Heart right ventricle (tissue), 16 donors: ENCODE measurements around the gene ARID5B. TPM values are rescaled to one million over a fixed set of nuclear protein-coding genes. Genes with fewer than 3 reads are reported as not detected.
A peak's percentile ranks its signal among the peaks of the same experiment; 100 is the strongest.

ENCODE experiments used
- ATAC-seq, 8 donors: fragments of 200-7000 bp; cut with Tn5 transposase; one replicate each; pipeline ENCODE4 v1.9.1; 2020; ENCODE audit warnings: mild to moderate bottlenecking in 8 of 8, moderate library complexity in 8 of 8, moderate number of reproducible peaks in 1 of 8
- DNase-seq, 2 donors: peaks; one replicate each; pipeline ENCODE4 v3.0.0-alpha.2; 2020
- H3K27ac ChIP-seq, 10 donors: fragments of 200-600 bp; sonication (generic) in 2 of 10; one replicate each; pipeline versions ENCODE4 v1.5.0 to v1.8.0; 2020 to 2022; ENCODE audit warnings: mild to moderate bottlenecking in 3 of 10
- H3K27me3 ChIP-seq, 7 donors: fragments of 200-600 bp; one replicate each; pipeline ENCODE4 v1.8.0; 2021 to 2022; ENCODE audit warnings: mild to moderate bottlenecking in 2 of 7
- H3K36me3 ChIP-seq, 9 donors: fragments of 200-600 bp; sonication (generic) in 1 of 9; one replicate each; pipeline versions ENCODE4 v1.5.0 to v1.8.0; 2020 to 2022; ENCODE audit warnings: mild to moderate bottlenecking in 2 of 9
- H3K4me1 ChIP-seq, 9 donors: fragments of 200-600 bp; sonication (generic) in 1 of 9; one replicate each; pipeline versions ENCODE4 v1.5.0 to v1.8.0; 2020 to 2022; ENCODE audit warnings: mild to moderate bottlenecking in 4 of 9
- H3K4me3 ChIP-seq, 10 donors: fragments of 200-600 bp; sonication (generic) in 2 of 10; one replicate each; pipeline versions ENCODE4 v1.5.0 to v1.8.0; 2020 to 2022; ENCODE audit warnings: mild to moderate bottlenecking in 7 of 10, moderate library complexity in 2 of 10
- H3K9me3 ChIP-seq, 11 donors: fragments of 200-600 bp in 10 of 11; sonication (generic) in 2 of 11; one replicate each; pipeline versions ENCODE4 v1.5.0 to v1.8.0; 2013 to 2022; ENCODE audit warnings: mild to moderate bottlenecking in 2 of 11, control low read depth in 1 of 11, moderate library complexity in 1 of 11
- CTCF ChIP-seq, 9 donors: fragments of 200-600 bp; sonication (generic) in 2 of 9; IDR thresholded peaks; one replicate each; pipeline versions ENCODE4 v1.5.0 to v1.8.0; 2021 to 2022; ENCODE audit warnings: antibody characterized with exemption in 9 of 9, mild to moderate bottlenecking in 5 of 9, moderate library complexity in 1 of 9
- WGBS, 2 donors: extraction: QIAGEN DNeasy Blood & Tissue Kit; methylation state at CpG; one replicate each; pipeline ENCODE4 v1.1.7; 2013; ENCODE audit warnings: inconsistent platforms in 1 of 2; 5-methylcytosine and 5-hydroxymethylcytosine counted together
- intact Hi-C, 10 donors: fragments of 100-400 bp; cut with DNase I; formaldehyde crosslinking; loops; one replicate each; pipeline versions ENCODE4 v1.11.1 to v1.14.2; 2022
- polyA plus RNA-seq, 2 donors: library from polyadenylated mRNA; stranded (reverse); fragments of 200-250 nt; gene quantifications; one replicate each; pipeline ENCODE4 v1.2.3, GENCODE V29; 2013
- total RNA-seq, 10 donors: library from RNA; stranded (reverse); fragmentation: NEBNext Ultra II Directional in 3 of 10; extraction: Animal tissue kit (Norgen Biotek cat#: 25700) in 3 of 10; gene quantifications; one replicate each; pipeline versions ENCODE4 v1.2.1 to v1.2.4, GENCODE V29; 2021 to 2023
- donor health status: Arrhythmogenic right ventricular cardiomyopathy.
- donor health status: ischemic (EF 13 %, LVEDD 7.1; RV severe dilation, severe dysfunction).
- donor health status: healthy with polysubstance abuse.
- donor health status: DM: no; HTN: yes; CAD: no.
- donor health status: DM: no; HTN: no; CAD: no.
- donor health status: ischemic (EF 25% LVEDD 6.9; RV normal size, moderate dysfunction).
- donor health status: ischemic (EF 25% LVEDD 5.7; RV mildly dilated, moderate dysfunction).
- donor health status: healthy.
- donor health status: DM: yes; HTN: yes; CAD: no.
- donor health status: Ischemic cardiomyopathy.
- donor health status: ischemic (EF 35%, LVEDD 5.7; RV mildly dilated, moderate dysfunction).
- donor health status: nonischemic (EF 11% LVEDD 7.7; RV severe dilation, severe dysfunction).
- donor health status: DM: yes; HTN: yes; CAD: no.
- donor health status: PGD.
- donor health status: ischemic (EF 29% LVEDD 5.4; RV normal size, mild dysfunction).
- donor health status: nonischemic (EF 23%, LVEDD 6.1; RV moderate dilation, normal function).

Gene ARID5B
- total and polyA plus RNA-seq, 12 donors, result 5.3 to 108 (median 25.5) TPM

DNA sequence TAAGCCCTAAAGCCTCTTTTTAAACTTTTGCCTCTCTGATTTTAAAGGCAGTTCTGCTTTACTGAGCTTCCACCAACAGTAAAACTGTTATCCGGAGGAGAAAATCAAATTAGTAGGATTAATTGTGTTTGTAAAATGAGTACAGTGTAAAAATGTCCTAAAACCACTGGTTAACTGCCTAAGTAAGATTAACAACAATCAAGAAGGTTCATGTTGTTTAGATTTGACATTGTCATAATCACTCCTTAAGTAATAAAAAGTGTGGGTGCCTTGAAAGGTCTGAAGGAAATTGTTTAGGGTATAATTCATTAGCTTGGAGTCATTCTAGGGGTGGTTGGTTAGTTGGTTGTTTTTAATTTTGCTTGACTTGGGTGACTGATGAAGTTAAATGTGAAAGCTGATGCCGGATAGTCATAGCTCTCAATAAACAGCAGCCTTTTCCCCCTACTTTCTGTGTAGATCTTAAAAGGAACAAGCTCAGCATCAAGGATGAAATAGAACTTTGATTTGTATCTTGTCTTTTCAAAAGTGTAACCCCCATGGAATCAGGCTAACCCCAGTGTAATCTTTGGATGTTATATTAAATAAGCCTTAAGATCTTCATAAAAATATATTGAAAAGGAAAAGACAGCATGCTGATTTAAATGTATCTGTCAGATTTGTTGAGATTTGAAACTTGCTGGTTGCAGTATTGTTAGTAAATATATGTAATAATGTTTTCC lies 148.3 kb downstream of the ARID5B start:
- intact Hi-C loops, result loop anchor here in 8 of 10 donors (2.0 to 10.0 kb wide), 6 partner anchors 33 to 147 kb away; partner anchors contain the start of gene ARID5B (in 3 of the 8)
- Histone ChIP-seq H3K4me1 (peaks cover 16 to 91% (median 76%) of the 10 kb centered on the region in 9 donors), H3K9me3 (no peaks in the 10 kb centered on the region), H3K4me3 (peak overlapping the region; percentile 37 to 68 (median 58)), H3K36me3 (peaks cover 0 to 35% (median 14%) of the 10 kb centered on the region in 9 donors), H3K27ac (peak overlapping the region; percentile 88 to 98 (median 94)), H3K27me3 (no peaks in the 10 kb centered on the region)
- WGBS, 2 donors, result 7 to 27% methylated on average over 2 of the region's 2 CpGs
- DNase-seq (no peak), ATAC-seq (peak in 2 of 8 donors; percentile 4 to 19)
- TF ChIP-seq CTCF (IDR thresholded peaks at IDR 0.05), result no peak

DNA sequence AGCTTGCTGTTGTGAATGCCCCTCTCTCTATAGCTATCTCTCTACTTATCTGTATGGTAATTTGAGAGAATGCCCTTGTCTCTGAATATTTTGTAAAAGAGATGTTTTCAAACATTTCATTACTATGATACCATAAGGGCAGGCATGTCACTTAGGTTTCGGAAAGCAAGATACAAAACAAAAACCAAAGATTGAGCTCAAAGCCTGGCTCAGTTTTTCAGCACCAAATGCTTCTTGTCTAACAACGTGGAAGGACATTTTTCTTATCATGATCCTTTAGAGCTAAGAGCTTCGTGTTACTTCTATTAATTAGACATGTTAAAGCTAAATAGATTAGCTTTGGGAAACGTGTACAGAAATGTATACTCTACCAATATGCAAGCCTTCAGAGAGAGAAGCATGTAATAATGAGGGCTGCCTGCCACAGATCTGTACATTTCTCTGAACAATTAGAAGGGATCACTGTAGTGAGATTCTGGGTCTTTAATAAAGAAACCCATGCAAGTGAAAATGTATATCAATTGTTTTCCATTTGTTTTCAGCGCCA lies 148.9 kb downstream of the ARID5B start:
- intact Hi-C loops, result loop anchor here in 1 of 10 donors (5.0 kb wide), 1 partner anchor 47 kb away; no protein-coding TSS in a partner anchor
- DNase-seq (no peak), ATAC-seq (no peak)
- 17 to 32% methylated on average over 5 of the region's 5 CpGs for WGBS, 2 donors
- Histone ChIP-seq H3K27me3 (no peaks in the 10 kb centered on the region), H3K27ac (peak overlapping the region; percentile 88 to 98 (median 94)), H3K36me3 (peaks cover 0 to 42% (median 14%) of the 10 kb centered on the region in 9 donors), H3K9me3 (no peaks in the 10 kb centered on the region), H3K4me3 (peak overlapping the region; percentile 37 to 68 (median 58)), H3K4me1 (peaks cover 16 to 91% (median 77%) of the 10 kb centered on the region in 9 donors)
- no peak for TF ChIP-seq CTCF (IDR thresholded peaks at IDR 0.05)

DNA sequence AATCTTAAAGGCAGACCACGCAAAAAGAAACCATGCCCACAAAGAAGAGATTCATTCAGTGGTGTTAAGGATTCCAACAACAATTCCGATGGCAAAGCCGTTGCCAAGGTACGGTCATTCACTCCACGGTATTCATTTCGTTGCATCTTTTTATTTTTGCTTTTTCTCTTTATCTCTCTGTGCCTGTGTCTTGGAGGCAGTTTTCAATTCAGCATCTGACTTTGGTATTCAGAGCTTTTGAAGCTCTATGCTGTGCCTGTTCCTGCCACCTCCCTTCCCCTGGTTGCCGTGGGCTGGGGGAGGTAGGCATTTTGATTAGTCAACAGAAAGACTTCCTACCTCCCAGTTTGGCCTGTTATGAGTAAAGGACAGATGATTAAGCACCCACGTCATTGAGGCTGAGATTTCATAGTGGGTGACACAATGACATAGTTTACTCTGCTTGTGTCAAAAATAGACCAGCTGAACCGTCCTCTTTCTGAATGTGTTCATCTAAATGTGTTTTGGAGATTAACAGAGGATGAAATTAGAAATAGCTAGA lies 149.5 kb downstream of the ARID5B start:
- Histone ChIP-seq H3K4me3 (peak overlapping the region in 9 of 10 donors; percentile 42 to 68 (median 59)), H3K27me3 (no peaks in the 10 kb centered on the region), H3K4me1 (peaks cover 16 to 91% (median 77%) of the 10 kb centered on the region in 9 donors), H3K9me3 (no peaks in the 10 kb centered on the region), H3K27ac (peak overlapping the region; percentile 88 to 98 (median 94)), H3K36me3 (peaks cover 0 to 46% (median 14%) of the 10 kb centered on the region in 9 donors)
- TF ChIP-seq CTCF (IDR thresholded peaks at IDR 0.05), result no peak
- DNase-seq (peak; percentile 31 to 83), ATAC-seq (peak; percentile 48 to 85 (median 78))
- intact Hi-C loops, result loop anchor here in 1 of 10 donors (5.0 kb wide), 1 partner anchor 46 kb away; no protein-coding TSS in a partner anchor
- 9 to 22% methylated on average over 9 of the region's 9 CpGs for WGBS, 2 donors

GRCh38 chr10:62052276-62052675 lies 150.8 kb downstream of the ARID5B start:
- ATAC-seq, result no peak
- H3K9me3 ChIP-seq, result no peaks in the 10 kb centered on the region
- H3K27ac ChIP-seq, result peak overlapping the region in 7 of 10 donors; percentile 89 to 98 (median 95)
- no peak for DNase-seq
- peaks cover 0 to 46% (median 14%) of the 10 kb centered on the region in 9 donors for H3K36me3 ChIP-seq
- no peaks in the 10 kb centered on the region for H3K27me3 ChIP-seq
- H3K4me3 ChIP-seq, result peak overlapping the region in 3 of 10 donors; percentile 1 to 59 (median 2)
- H3K4me1 ChIP-seq, result peaks cover 10 to 91% (median 77%) of the 10 kb centered on the region in 9 donors
- intact Hi-C loops, result loop anchor here in 1 of 10 donors (5.0 kb wide), 1 partner anchor 45 kb away; no protein-coding TSS in a partner anchor
- 95 to 99% methylated on average over 4 of the region's 4 CpGs for WGBS, 2 donors
- TF ChIP-seq CTCF (IDR thresholded peaks at IDR 0.05), result no peak
